Effector memory CD8-positive, alpha-beta T cell (primary cell): ENCODE data around the gene C20orf204.

Experiments
- ATAC-seq: fragments of 150-1000 bp; cut with Tn5 transposase; replicated peaks from 2 replicates; pipeline ENCODE4 v1.10.0; 2021; ENCODE audit warnings: mild to moderate bottlenecking, moderate library complexity
- DNase-seq, 3 experiments: peaks; one replicate each; pipeline ENCODE4 v3.0.0; 2021
- H3K27ac Mint-ChIP-seq, 2 donors: one replicate each; pipeline ENCODE4 v1.8.0; 2022; ENCODE audit warnings: mild to moderate bottlenecking in 2 of 2, mixed read lengths in 2 of 2, moderate library complexity in 2 of 2
- H3K27me3 Mint-ChIP-seq, 2 donors: one replicate each; pipeline ENCODE4 v1.8.0; 2022; ENCODE audit warnings: mixed read lengths in 2 of 2
- H3K36me3 Mint-ChIP-seq: one replicate; pipeline ENCODE4 v1.8.0; 2022; ENCODE audit warnings: mild to moderate bottlenecking, moderate library complexity, mixed read lengths; ENCODE audit not compliant: insufficient read depth
- H3K4me1 Mint-ChIP-seq, 2 donors: one replicate each; pipeline ENCODE4 v1.8.0; 2022; ENCODE audit warnings: low read depth in 2 of 2, mixed read lengths in 2 of 2
- H3K4me3 Mint-ChIP-seq, 2 donors: one replicate each; pipeline ENCODE4 v1.8.0; 2022; ENCODE audit warnings: mild to moderate bottlenecking in 2 of 2, mixed read lengths in 2 of 2, moderate library complexity in 2 of 2
- H3K9me3 Mint-ChIP-seq, 2 donors: one replicate each; pipeline ENCODE4 v1.8.0; 2022; ENCODE audit warnings: mixed read lengths in 2 of 2

Gene C20orf204

DNA sequence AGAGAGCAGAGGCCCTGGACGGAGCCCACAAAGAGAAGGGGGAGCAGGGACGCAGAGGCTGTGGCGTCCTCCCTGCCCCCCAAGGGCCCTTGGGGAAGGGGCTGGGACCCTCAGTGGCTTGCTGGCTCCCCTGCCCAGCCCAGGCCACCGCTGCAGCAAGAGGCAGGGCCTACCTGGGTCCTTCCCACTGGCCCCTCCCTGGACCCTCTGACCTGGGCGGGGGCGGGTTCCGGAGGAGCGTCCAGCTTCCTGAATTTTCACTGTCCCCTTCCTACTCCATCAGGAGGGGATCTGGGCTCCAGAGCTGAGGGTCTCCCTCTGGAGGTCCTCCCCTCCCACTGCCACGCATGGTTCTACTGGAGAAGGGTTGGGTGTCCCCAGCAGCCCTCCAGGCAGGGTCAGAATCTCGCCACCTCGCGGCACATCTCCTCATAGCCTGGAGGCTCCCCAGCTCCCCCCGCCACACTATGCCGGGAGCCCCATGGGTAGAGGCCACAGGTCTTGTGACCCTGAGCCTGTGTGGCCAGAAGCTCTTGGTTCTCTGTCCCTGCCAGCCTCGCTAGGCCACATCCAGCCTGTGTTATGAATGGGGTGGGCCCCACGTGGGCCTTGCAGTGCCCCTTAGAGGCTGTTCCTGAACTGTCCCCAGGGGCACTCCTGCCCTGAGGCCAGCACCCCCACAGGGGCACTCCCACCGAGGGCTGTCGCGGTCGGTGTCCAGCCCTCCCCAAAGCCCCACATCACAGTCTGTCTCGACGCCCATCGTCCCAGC lies 14.5 kb downstream of the C20orf204 start:
- no peak overlapping the region for H3K27ac Mint-ChIP-seq
- H3K4me3 Mint-ChIP-seq: peak overlapping the region; percentile 10 to 23
- peaks cover 46 to 75% of the 10 kb centered on the region in 2 donors for H3K27me3 Mint-ChIP-seq
- H3K9me3 Mint-ChIP-seq: no peaks in the 10 kb centered on the region
- ATAC-seq (no peak), DNase-seq (no peak)
- peaks cover 5 to 14% of the 10 kb centered on the region in 2 donors for H3K4me1 Mint-ChIP-seq
- peaks cover 5% of the 10 kb centered on the region for H3K36me3 Mint-ChIP-seq

DNA sequence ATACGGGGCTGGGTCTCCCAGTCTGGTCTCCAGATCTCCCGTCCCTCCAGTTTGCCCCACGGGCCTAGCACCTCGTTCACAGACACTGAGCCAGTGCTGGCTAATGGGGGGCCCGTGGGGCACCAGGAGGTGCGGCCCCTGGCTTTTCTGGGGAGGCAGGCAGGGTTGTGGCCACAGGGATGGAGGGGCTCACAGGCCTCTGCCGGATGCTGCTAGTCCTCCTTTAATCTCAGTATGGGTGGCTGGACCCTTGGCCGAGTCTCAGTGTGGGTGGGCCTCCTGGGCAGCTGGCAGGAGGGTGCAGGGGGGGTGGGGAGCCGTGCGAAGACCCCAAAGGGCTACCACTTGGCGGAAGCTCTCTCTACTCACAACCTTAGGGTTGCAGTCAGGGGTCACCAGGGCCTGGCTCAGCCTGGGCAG lies 15.1 kb downstream of the C20orf204 start:
- H3K36me3 Mint-ChIP-seq: peaks cover 5% of the 10 kb centered on the region
- H3K27me3 Mint-ChIP-seq: peaks cover 42 to 71% of the 10 kb centered on the region in 2 donors
- H3K4me1 Mint-ChIP-seq: peaks cover under 1 to 12% of the 10 kb centered on the region in 2 donors
- ATAC-seq (no peak), DNase-seq (no peak)
- H3K27ac Mint-ChIP-seq: no peak overlapping the region
- H3K9me3 Mint-ChIP-seq: no peaks in the 10 kb centered on the region
- H3K4me3 Mint-ChIP-seq: no peak overlapping the region

DNA sequence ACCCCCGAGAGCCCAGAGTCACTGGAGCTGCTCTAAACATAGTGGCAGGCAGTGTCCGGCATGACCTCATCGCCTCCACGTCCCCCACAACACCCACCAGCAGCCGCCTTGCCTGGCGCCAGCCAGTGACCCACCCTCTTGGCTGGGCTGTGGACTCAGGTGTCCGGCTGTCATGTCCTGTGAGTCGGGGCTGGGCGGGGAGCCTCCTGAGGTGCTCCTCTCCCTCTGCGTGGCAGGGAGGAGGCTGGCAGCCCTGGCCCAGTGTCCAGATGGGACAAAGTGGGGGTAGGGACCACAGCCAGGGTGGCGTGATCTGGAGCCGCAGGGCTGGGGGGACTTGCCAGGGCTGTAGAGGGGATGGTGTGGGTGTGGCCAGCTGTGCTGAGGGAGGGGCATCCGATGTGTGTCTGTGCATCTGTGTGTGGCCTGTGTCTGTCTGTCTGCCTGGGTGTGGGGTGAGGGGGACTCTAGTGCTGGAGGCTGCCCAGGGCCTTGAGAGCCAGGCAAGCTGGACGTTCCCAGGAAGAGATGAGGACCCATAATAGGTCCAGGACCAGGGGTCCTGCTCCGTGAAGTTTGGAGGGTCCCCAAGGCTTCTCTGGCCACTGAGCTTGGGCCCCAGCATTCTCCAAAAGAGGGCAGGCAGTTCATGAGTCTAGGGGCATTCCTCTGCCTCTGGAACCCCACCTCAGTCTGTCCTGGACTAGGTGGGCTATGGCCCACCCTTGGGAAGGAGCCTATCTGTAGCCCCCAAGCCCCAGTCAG lies 15.8 kb downstream of the C20orf204 start:
- H3K27me3 Mint-ChIP-seq: peaks cover 35 to 64% of the 10 kb centered on the region in 2 donors
- peaks cover 2% of the 10 kb centered on the region for H3K36me3 Mint-ChIP-seq
- no peak overlapping the region for H3K4me3 Mint-ChIP-seq
- no peak overlapping the region for H3K27ac Mint-ChIP-seq
- peaks cover 0 to 10% of the 10 kb centered on the region in 2 donors for H3K4me1 Mint-ChIP-seq
- ATAC-seq (no peak), DNase-seq (no peak)
- no peaks in the 10 kb centered on the region for H3K9me3 Mint-ChIP-seq

DNA sequence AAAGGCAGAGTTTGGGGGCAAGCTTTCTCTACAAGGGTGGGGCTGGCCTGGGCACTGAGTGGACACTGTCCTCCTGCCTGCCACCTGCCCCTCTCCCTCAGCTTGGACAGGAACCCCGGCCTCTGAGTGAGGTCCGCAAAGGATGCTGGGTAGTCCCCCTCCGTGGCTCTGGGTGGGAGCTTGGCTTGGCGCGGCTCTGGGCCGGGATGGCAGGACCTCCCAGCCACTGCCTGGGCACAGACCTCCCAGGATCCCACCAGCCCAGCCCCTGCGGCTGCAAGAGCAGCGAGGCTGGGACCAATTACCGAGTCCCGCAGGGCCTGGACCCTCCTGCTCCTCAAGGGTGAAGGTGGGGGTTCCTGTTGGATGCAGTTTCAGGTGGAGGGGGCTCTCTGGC lies 16.3 kb downstream of the C20orf204 start:
- Mint-ChIP-seq H3K4me3 (no peak overlapping the region), H3K9me3 (no peaks in the 10 kb centered on the region), H3K36me3 (no peaks in the 10 kb centered on the region), H3K27me3 (peaks cover 29 to 58% of the 10 kb centered on the region in 2 donors), H3K27ac (no peak overlapping the region), H3K4me1 (peaks cover 0 to 10% of the 10 kb centered on the region in 2 donors)
- ATAC-seq (no peak), DNase-seq (no peak)

DNA sequence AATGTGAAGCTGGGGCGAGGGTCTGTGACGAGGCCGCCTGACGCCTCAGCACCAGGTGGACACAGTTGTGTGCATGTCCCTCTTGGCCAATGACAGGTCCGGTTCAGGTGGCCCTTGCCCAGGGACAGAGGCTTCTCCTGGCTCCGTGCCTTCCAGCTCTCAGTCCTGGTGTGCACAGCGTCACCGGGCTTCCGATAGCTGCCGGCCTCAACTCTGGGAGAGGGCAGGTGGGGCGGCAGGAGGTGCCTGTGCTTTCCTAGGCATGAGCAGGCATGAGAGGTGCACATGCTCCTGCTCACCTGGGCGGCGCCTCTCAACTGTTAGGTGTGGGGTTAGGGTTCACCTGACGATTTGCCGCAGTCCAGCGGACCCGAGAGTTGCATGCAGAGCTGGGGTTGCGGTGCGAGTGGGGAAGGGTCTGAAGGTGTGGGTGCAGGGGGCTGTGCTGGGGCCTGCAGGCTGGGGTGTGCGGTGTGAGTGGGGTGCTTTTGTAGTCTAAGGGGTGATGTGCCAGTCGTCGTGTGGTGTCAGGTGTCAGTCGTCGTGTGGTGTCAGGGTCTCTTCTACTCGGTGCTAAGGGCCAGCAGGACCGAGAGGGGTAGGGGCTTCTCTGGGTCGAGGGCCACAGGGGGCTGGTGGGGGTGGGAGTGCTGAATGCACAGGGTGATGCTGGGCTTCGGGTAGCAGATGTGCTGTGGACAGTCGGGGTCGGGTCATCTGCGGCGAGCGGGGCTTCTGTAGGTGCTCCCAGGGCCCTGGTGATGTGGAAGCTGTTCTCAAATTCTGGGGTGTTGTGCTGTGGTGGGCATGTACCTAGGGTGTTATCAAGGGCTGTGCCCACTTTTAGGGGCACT lies 17.2 kb downstream of the C20orf204 start:
- DNase-seq (no peak), ATAC-seq (no peak)
- Mint-ChIP-seq H3K36me3 (no peaks in the 10 kb centered on the region), H3K4me1 (peaks cover 2 to 13% of the 10 kb centered on the region in 2 donors), H3K9me3 (no peaks in the 10 kb centered on the region), H3K27ac (no peak overlapping the region), H3K4me3 (no peak overlapping the region), H3K27me3 (peaks cover 27 to 52% of the 10 kb centered on the region in 2 donors)

DNA sequence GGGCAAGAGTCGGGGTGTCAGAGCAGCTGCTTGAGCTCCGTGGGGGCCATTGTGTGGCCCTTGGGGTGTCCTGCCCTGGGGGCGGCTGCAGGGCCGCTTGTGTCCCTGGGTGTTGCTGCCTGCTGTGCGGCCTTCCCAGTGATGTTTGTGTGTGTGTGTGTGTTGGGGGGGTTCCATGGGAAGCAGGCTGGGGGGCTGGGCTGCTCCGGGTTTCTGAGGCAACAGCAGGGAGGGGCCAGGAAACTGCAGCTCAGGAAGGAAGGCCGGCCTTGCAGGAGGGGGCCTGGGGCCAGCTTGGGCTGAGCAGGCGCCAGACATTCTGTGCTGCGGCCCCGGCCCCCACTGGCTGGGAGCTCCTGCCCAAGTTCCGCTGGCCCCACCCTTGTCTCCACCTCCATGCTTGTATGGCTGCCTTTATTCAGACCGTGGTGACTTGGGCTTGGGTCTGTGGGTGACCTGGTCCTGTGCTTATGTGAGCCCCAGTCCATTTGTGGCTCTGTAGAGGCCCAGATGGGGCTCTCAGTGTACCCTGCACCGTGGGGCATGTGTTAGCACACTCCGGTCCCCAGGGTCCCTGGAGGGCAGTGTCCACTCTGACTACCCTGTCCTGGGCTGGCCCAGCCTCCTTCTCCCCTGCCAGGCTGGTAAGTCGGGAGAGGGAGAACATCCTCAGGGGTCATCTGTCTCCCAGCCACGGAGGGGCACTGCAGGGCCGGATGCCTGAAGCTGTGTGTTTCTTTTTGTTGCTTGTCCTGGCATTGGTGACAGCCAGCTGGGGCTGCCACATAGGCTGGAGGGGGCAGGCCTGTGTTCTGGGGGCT lies 18.1 kb downstream of the C20orf204 start:
- DNase-seq: no peak
- Mint-ChIP-seq H3K36me3 (no peaks in the 10 kb centered on the region), H3K27ac (no peak overlapping the region), H3K4me3 (no peak overlapping the region), H3K9me3 (no peaks in the 10 kb centered on the region), H3K4me1 (peaks cover 5 to 16% of the 10 kb centered on the region in 2 donors), H3K27me3 (peaks cover 27 to 52% of the 10 kb centered on the region in 2 donors)
- no peak for ATAC-seq

DNA sequence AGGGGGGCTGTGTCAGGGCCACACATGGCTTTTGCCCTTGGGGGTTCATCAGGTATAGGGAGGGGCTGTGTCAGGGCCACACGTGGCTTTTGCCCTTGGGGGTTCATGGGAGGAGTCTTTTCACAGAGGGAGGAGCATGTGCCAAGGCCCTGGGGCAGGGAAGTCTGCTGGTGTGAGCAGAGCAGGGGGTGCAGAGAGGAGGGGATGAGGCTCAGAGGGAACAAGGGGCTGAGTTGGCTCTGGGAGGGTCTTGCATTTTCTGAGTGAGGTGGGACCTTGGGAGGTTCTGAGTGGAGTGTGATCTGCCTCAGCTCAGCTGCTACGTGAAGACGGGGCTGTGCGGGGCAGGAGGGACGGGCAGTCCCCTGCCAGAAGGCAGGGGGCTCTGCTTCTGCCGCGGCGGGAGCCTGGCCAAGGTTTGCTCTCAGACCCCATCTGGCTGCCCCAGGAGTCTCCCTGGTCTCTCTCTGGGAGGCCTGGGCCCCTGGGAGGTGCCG lies 19.5 kb downstream of the C20orf204 start:
- Mint-ChIP-seq H3K36me3 (peaks cover 4% of the 10 kb centered on the region), H3K27me3 (peaks cover 27 to 46% of the 10 kb centered on the region in 2 donors), H3K27ac (no peak overlapping the region), H3K9me3 (no peaks in the 10 kb centered on the region), H3K4me1 (peaks cover 10 to 18% of the 10 kb centered on the region in 2 donors), H3K4me3 (no peak overlapping the region)
- no peak for DNase-seq
- ATAC-seq: no peak

DNA sequence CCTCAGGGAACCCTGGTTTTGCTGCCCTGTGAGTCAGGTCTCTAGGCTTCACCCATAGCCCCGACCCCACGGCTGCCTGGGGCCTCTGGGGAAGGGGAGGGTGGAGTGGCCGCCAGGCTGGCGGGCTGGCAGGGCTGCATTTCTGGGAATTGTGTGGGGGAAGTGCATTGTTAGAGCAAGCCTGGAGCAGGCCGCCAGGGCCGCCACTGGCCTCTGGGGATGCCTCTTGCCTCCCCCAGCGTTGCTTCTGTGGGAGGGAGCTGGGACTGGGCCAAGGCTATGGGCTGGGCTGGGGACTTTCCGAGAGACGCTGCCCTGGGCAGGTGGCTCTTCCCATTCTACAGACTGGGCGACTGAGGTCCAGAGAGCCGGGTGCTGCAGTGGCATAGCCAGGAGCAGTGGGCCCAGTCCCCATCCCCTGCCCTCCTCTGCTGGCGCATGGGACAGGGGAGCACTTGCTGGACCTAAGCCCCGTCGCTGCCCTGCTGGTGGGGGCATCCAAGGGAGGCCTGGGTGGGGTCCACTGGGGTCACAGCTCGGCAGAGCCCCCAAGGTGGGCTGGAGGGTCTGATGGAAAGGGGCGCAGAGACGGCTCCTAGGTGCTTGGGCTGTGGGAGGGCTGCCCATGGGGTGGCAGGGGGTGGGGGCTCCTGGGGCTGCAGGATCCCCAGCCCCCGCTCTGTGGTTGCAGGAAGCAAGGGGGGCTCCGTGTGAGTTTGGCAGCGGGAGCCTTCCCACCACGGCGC lies 20.1 kb downstream of the C20orf204 start:
- ATAC-seq (no peak), DNase-seq (no peak)
- no peak overlapping the region for H3K4me3 Mint-ChIP-seq
- peaks cover 4% of the 10 kb centered on the region for H3K36me3 Mint-ChIP-seq
- no peaks in the 10 kb centered on the region for H3K9me3 Mint-ChIP-seq
- peaks cover 22 to 40% of the 10 kb centered on the region in 2 donors for H3K27me3 Mint-ChIP-seq
- peaks cover 10 to 18% of the 10 kb centered on the region in 2 donors for H3K4me1 Mint-ChIP-seq
- H3K27ac Mint-ChIP-seq: no peak overlapping the region

DNA sequence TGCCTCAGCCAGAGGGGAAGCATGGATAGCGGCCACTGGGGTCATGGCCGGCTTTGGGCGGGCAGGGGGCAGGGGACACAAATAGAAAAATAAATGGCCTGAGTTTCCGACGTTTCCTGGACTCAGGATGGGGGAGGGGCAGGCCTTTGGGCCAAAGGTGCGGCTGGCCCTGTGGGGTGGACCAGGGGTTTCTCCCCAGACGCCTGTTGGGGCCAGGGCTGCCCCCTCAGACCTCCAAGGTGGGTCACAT lies 20.6 kb downstream of the C20orf204 start:
- Mint-ChIP-seq H3K9me3 (no peaks in the 10 kb centered on the region), H3K4me3 (no peak overlapping the region), H3K36me3 (peaks cover 4% of the 10 kb centered on the region), H3K27ac (no peak overlapping the region), H3K4me1 (peaks cover 10 to 18% of the 10 kb centered on the region in 2 donors), H3K27me3 (peaks cover 17 to 35% of the 10 kb centered on the region in 2 donors)
- no peak for ATAC-seq
- no peak for DNase-seq

DNA sequence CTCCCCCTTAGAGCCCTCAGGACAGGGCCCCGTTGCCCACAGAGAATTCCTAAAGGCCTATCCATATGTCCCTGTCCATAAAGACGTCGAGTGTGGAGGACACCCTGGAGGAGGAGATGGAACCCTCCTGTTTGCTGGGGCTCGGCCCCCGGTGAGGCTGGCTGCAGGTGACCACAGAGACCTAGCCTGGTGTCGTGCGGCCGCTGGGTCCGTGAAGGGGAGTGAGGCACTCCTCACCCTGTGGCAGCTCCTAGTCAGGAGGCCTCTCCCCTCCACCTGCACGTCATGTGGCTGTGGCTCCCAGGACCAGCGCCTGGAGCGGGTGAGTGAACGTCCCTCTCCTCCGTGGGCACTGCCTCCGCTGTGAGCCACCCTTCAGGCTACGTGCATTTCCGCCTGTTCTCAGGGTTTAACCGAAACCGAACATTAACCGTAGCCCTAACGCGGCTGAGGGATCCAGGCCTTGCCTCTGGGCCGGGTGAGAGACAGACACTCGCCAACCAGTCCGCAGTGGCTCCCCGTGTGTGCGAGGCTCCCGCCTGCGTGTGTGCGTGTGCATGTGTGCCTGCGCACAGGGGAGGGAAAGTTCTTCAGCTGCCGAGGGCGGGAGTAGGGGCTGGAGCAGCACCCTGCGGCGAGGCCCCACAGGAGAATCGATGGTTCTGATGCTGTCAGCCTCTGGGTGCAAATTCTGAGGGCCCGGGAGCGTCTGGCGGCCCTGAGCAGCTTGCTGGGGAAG lies 21.1 kb downstream of the C20orf204 start:
- DNase-seq: peak in 1 of 3 experiments; percentile 25
- peak; percentile 72 for ATAC-seq
- Mint-ChIP-seq H3K4me1 (peaks cover 10 to 18% of the 10 kb centered on the region in 2 donors), H3K27me3 (peaks cover 12 to 30% of the 10 kb centered on the region in 2 donors), H3K36me3 (peaks cover 4% of the 10 kb centered on the region), H3K27ac (peak overlapping the region in 1 of 2 donors; percentile 38), H3K4me3 (peak overlapping the region in 1 of 2 donors; percentile 79), H3K9me3 (no peaks in the 10 kb centered on the region)

DNA sequence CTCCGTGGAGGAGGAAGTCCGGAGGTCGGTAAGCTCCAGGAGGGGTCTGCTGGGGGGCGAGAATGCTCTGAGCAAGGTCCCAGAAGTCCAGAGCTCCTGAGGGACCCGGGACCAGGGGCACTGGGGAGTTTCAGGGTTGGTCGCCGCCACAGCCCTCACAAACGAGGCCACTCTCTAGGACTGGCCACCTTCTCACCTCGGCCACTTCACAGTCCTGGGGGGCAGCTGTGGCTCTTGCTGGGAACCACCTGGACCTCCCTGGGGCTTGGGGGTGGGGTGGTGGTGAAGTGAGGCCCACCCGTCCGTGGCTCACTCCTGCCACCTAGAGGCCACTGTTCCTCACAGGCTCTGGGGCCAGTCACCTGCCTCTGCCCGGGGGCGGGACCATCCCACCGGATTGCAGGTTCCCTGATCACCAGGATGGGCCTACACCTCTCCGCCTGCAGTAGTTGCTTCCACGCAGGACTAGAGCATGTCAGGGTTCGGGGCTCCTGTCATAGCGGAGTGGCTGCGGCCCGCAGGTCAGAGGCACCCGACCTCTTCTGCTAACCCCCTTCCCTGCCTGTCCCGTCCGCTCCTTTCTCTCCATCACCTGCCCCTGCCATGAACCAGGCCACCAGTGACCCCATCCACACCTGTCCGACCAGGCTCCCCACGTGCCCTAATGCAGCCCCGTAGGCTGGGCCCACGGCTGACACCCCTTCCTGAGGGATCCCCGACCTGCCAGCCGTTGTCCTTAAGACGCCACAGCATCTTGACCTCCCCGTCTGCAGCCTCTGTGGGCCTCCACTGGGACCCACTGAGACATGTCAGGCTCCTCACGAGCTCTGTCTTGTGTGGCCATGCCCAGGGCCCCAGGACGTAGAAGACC lies 21.9 kb downstream of the C20orf204 start:
- ATAC-seq (peak; percentile 82), DNase-seq (peak; percentile 75 to 78 (median 77))
- Mint-ChIP-seq H3K9me3 (no peaks in the 10 kb centered on the region), H3K4me3 (peak overlapping the region in 1 of 2 donors; percentile 79), H3K4me1 (peaks cover 10 to 19% of the 10 kb centered on the region in 2 donors), H3K27me3 (peaks cover 10 to 23% of the 10 kb centered on the region in 2 donors), H3K27ac (peak overlapping the region; percentile 65 to 75), H3K36me3 (peaks cover 4% of the 10 kb centered on the region)
